Measurements from ENCODE around the gene PROCR. TPM values are rescaled to one million over a fixed set of nuclear protein-coding genes. Genes with fewer than 3 reads are reported as not detected.
"Not testable (repeated sequence)": the region's sequence is repeated elsewhere in the genome, so short reads cannot be mapped to it uniquely, and the experiment has no call there.

Gene PROCR
- total RNA-seq, 1 donor from 2014 or later = 0.84 TPM

DNA sequence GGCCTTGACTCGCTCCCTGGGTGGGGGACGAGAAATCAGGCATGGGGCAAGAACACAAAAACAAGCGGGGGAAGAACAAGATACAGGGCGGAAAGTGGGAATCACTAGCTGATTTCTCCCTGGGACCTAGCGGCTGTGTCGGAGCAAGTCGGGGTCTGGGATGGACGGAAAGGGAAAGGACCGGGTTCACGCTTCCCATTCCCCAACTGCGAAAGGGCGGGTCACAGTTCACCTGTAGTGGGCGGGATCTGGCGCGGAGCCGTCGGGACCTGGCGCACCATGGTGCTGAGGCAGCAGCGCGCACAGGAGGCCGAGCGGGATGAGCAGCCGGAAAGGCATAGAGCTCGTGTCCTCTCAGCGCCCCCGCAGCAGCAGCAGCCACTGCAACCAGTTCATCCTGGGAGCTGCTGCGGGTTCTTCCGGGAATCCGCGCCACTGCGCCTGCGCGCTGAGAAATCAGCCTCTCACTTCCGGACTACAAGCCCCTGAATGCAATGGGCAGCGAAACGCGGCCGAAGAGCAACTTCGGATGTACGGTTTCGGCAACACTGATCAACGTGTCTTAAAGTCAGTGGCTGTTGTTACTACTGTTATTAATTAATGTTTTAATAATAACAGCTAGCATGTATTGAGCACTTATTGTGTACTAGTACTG is 24.8 kb upstream of the PROCR start, which contains the start of gene EDEM2:
TSS of gene EDEM2 (minus strand) at position 417 of the 655 bp plus-strand sequence. CDS start at position 339, 78 bp downstream.
- Mint-ChIP-seq H3K4me1 (peaks cover 25% of the 10 kb centered on the region), H3K36me3 (ENCODE audit: low read depth) (peaks cover 15% of the 10 kb centered on the region), H3K27me3 (peaks cover 3% of the 10 kb centered on the region), H3K27ac (peak within 1 kb of the TSS; percentile 89), H3K9me3 (no peaks in the 10 kb centered on the region), H3K4me3 (peak within 1 kb of the TSS; percentile 91)
- DNase-seq = peak; percentile 98
- intact Hi-C loops (cut with micrococcal nuclease) = loop anchor here (1.0 to 10.0 kb wide), 5 partner anchors 54 to 322 kb away; partner anchors contain the start of genes EIF6, NCOA6, TRPC4AP and UQCC1

DNA sequence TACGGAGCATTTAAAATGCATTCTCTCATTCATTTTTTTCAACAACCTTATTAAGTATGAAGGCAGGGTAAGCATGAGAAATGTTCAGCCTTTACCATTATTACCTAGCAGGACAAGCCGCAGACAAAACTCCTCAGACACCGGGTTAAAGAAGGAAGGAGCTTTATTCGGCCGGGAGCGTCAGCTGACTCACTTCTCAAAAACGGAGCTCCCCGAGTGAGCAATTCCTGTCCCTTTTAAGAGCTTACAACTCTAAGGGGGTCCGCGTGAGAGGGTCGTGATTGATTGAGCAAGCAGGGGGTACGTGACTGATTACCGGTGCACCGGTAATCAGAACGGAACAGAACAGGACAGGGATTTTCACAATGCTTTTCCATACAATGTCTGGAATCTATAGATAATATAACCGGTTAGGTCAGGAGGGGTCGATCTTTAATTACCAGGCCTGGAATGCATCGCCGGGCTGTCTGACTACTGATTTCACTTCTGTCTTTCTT is 24.2 kb upstream of the PROCR start:
- H3K27me3 Mint-ChIP-seq, H3K9me3 Mint-ChIP-seq: not testable (repeated sequence)
- Mint-ChIP-seq H3K4me1 (peaks cover 22% of the 10 kb centered on the region), H3K4me3 (peak overlapping the region; percentile 91), H3K27ac (peak overlapping the region; percentile 89), H3K36me3 (ENCODE audit: low read depth) (peaks cover 13% of the 10 kb centered on the region)
- intact Hi-C loops (cut with micrococcal nuclease) = loop anchor here (1.0 to 10.0 kb wide), 5 partner anchors 55 to 322 kb away; partner anchors contain the start of genes EIF6, NCOA6, TRPC4AP and UQCC1
- DNase-seq = peak; percentile 72

DNA sequence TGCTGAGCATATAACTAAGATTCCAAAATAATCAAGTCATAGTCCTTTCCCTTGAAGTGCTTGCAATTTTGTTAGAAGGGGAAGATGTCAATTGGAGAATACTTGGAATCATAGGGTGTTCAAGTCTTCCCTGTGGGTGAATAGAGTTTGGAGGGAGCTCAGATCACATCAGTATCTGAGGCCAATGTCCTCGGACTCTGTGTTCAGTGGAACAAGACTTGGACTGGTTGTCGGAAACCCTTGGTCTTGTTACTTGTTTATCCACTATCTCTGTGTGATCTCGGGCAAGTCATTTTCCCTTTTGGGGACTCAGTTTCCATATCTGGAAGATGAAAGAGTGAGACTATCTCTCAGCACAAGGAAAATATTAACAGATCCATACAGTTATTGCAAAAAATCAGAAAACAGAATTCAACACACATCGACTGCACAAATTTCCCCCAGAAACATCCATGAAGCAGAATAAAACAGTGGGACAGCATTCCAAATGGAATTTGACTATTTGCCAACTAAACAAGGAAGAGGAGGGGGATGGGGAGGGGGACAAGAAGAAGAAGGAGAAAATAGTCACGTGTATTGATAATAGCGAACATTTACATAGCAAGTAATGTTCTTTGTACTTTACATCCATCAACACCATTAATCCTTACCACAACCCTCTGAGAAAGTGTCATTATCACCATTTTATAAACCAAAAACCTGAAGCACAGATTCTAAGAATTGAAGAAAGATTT is 20.9 kb upstream of the PROCR start:
- Mint-ChIP-seq H3K4me1 (peaks cover 14% of the 10 kb centered on the region), H3K27ac (no peak overlapping the region), H3K4me3 (no peak overlapping the region), H3K9me3 (no peaks in the 10 kb centered on the region), H3K27me3 (peaks cover 3% of the 10 kb centered on the region), H3K36me3 (ENCODE audit: low read depth) (peaks cover 3% of the 10 kb centered on the region)
- DNase-seq = no peak
- intact Hi-C loops (cut with micrococcal nuclease) = no loop called here

DNA sequence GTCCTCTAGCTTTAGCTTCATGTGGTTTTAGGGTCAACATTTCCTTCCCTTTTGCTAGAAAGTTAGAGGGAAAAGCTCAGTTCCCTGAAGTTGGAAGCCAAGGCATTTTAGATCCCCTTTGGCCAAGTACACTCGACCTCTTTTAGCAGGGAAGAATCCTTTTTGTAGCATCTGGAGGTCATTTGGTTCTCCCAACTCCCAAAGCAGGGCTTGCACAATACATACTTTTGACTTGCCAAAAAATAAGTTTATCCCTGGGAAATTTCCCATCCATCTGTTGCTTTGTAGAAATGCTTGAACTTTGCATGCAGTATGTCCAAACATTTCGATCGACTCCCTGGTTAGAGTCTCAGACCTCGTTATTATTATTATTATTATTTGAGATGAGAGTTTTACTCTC is 20.1 kb upstream of the PROCR start:
- intact Hi-C loops (cut with micrococcal nuclease) = no loop called here
- no peaks in the 10 kb centered on the region for H3K9me3 Mint-ChIP-seq
- H3K27ac Mint-ChIP-seq = no peak overlapping the region
- no peak overlapping the region for H3K4me3 Mint-ChIP-seq
- H3K36me3 Mint-ChIP-seq (ENCODE audit: low read depth) = peaks cover 3% of the 10 kb centered on the region
- H3K4me1 Mint-ChIP-seq = peaks cover 11% of the 10 kb centered on the region
- DNase-seq = no peak
- peaks cover 3% of the 10 kb centered on the region for H3K27me3 Mint-ChIP-seq

DNA sequence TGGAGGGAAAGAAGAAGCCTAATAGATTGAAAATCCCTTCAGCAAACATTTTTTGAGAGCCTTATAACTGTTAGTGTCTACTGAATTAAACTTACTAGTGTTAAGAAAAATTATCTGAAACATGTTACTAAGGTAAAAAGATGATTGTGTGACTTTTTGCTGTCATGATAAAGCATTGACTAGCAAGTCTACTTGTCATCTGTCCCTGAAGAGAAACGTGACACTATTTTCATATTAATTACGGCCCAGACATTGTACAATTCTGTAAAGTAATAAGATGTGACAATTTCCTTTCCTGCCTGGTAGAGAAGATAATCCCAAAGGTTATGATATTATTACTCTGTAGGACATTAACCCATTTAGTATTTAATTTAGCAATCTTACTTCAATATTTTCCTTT is 15.9 kb upstream of the PROCR start:
- no peaks in the 10 kb centered on the region for H3K9me3 Mint-ChIP-seq
- H3K36me3 Mint-ChIP-seq (ENCODE audit: low read depth) = no peaks in the 10 kb centered on the region
- no peak for DNase-seq
- intact Hi-C loops (cut with micrococcal nuclease) = no loop called here
- no peak overlapping the region for H3K27ac Mint-ChIP-seq
- H3K27me3 Mint-ChIP-seq = peaks cover 1% of the 10 kb centered on the region
- no peak overlapping the region for H3K4me3 Mint-ChIP-seq
- H3K4me1 Mint-ChIP-seq = no peaks in the 10 kb centered on the region

DNA sequence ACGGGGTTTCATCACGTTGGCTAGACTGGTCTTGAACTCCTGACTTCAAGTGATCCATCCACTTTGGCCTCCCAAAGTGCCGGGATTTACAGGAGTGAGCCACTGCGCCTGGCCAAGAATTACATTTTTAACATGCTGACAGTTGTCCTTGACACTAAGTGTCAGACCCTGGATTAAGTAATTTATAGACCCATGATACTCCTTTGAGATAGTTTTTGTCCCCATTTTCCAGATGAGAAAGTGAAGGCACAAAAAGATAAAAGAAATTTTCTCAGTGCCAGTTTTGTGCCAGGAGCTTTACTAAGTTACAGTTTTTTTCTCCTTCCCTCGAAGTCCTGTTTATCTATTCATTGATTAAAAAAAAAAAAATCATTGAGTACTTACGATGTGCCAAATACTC is 14.9 kb upstream of the PROCR start:
- Mint-ChIP-seq H3K4me1 (peaks cover 2% of the 10 kb centered on the region), H3K9me3 (no peaks in the 10 kb centered on the region), H3K27me3 (no peaks in the 10 kb centered on the region), H3K27ac (no peak overlapping the region), H3K4me3 (no peak overlapping the region), H3K36me3 (ENCODE audit: low read depth) (no peaks in the 10 kb centered on the region)
- intact Hi-C loops (cut with micrococcal nuclease) = no loop called here
- no peak for DNase-seq

DNA sequence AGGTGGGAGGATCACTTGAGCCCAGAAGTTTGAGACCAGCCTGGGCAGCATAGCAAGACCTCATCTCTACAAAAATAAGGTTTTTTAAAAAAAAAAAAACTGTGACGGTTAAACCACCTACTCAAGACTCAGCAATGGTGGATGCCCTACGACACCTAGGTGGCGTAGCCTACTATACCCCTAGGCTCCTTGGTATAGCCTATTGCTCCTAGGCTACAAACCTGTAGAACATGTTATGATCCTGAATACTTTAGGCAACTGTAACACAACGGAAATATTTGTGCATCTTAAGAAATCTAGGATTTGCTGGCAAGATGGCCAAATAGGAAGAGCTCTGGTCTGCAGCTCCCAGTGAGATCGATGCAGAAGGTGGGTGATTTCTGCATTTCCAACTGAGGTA is 11.5 kb upstream of the PROCR start:
- DNase-seq; H3K9me3 Mint-ChIP-seq; H3K36me3 Mint-ChIP-seq (ENCODE audit: low read depth); H3K4me3 Mint-ChIP-seq; H3K27me3 Mint-ChIP-seq; intact Hi-C loops (cut with micrococcal nuclease); H3K27ac Mint-ChIP-seq; H3K4me1 Mint-ChIP-seq: not testable (repeated sequence)

DNA sequence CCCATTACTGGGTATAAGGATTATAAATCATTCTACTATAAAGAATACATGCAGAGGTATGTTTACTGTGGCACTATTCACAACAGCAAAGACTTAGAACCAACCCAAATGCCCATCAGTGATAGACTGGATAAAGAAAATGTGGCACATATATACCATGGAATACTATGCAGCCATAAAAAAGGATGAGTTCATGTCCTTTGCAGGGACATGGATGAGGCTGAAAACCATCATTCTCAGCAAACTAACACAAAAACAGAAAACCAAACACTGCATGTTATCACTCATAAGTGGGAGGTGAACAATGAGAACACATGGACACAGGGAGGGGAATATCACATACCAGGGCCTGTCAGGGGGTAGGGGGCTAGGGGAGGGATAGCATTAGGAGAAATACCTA is 7.3 kb upstream of the PROCR start:
- H3K4me3 Mint-ChIP-seq; H3K4me1 Mint-ChIP-seq; H3K9me3 Mint-ChIP-seq; intact Hi-C loops (cut with micrococcal nuclease); H3K36me3 Mint-ChIP-seq (ENCODE audit: low read depth); H3K27me3 Mint-ChIP-seq; H3K27ac Mint-ChIP-seq; DNase-seq: not testable (repeated sequence)

DNA sequence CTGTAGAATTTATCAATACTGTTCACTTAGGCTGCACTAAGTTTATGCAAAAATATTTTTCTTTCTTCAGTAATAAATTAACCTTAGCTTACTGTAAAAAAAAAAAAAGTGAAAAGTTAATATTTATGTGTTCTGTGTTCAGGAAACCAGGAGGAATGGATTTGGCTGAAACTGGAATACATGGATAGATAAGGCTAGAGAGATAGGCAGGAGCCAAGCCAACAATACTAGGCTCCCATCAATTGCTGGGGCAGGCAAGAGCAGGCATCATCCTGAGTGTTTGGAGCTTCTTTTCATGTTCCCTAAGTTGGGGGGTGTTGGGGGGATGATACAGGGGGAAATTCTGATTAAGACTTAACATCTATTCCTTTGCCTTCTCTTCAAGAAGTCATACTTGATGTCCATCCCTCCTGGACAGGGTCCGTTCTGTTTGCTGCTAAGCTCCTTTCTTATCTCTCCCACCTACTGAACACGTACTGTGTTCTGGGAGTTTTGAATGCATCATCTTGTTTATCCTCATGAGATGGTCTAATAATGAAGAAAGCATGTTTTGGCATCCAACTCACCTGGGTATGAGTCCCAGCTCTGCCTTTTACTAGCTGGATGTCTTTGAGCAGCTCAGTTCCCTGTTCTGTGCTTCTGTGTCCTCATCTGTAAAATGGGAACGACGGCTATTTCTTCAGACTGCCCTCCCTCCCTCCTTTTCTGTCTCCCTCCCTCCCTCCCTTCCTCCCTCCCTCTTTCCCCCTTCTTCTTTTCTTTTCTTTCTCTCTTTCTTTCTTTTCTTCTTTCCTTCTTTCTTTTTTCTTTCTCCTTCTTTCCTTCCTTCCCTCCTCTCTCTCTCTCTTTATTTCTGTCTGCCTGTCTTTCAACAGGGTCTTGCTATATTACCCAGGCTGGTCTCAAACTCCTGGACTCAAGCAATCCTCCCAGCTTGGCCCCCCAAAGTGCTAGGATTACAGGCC is 6.4 kb upstream of the PROCR start:
- Mint-ChIP-seq H3K27me3 (peaks cover 8% of the 10 kb centered on the region), H3K4me3 (no peak overlapping the region), H3K36me3 (ENCODE audit: low read depth) (peaks cover 2% of the 10 kb centered on the region), H3K9me3 (peaks cover 4% of the 10 kb centered on the region), H3K4me1 (peaks cover 4% of the 10 kb centered on the region), H3K27ac (no peak overlapping the region)
- intact Hi-C loops (cut with micrococcal nuclease) = no loop called here
- DNase-seq = no peak

DNA sequence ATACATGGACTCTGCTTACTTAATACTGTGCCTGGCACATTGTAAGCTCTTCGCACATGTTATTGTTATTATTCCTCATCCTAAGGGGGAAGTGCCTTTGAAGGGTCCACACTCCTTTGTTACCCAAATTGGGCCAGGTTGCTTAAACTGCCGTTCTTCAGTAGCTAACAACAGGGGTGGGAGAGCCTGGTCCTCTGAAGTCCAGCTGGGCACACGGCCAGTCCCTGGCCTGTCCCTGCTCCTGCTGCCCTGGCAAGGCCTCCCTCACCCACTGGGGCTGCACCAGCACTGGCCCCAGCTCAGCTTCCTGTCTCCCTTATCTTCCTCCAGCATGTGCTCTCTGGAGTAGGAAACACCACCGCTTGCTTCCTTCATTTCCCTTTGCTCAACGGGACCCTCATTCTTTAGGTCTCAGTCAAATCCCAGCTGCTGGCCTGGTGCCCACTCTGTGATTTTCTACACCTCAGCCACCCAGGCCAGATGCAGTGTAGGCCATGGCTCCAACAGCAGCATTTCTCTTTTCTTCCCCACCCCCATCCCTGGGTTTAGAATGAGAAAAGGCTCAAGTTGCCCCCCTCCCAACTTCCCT is 5.5 kb upstream of the PROCR start:
- Mint-ChIP-seq H3K36me3 (ENCODE audit: low read depth) (peaks cover 2% of the 10 kb centered on the region), H3K4me3 (no peak overlapping the region), H3K27ac (no peak overlapping the region), H3K4me1 (peaks cover 4% of the 10 kb centered on the region), H3K9me3 (peaks cover 4% of the 10 kb centered on the region), H3K27me3 (peaks cover 8% of the 10 kb centered on the region)
- DNase-seq = no peak
- intact Hi-C loops (cut with micrococcal nuclease) = no loop called here

DNA sequence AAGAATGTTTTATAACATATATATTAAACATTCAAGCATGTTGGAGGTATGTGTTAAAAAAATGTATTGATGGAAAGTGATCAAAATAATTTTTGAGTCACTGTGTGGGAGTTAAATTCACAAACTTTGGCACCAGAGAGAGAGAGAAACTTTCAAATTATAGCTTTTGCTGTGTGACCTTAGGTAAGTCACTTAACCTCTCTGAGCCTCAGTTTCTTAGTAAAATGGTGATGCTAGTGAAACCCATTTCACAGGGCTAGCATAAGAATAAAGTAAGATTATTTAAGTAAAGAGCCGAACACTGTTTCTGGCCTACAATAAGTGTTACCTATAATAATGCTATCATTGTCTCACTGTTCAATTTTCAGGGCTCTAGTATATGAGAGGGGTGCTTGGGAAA is 4.1 kb upstream of the PROCR start:
- Mint-ChIP-seq H3K27me3 (peaks cover 6% of the 10 kb centered on the region), H3K36me3 (ENCODE audit: low read depth) (peaks cover under 1% of the 10 kb centered on the region)
- intact Hi-C loops (cut with micrococcal nuclease) = no loop called here

DNA sequence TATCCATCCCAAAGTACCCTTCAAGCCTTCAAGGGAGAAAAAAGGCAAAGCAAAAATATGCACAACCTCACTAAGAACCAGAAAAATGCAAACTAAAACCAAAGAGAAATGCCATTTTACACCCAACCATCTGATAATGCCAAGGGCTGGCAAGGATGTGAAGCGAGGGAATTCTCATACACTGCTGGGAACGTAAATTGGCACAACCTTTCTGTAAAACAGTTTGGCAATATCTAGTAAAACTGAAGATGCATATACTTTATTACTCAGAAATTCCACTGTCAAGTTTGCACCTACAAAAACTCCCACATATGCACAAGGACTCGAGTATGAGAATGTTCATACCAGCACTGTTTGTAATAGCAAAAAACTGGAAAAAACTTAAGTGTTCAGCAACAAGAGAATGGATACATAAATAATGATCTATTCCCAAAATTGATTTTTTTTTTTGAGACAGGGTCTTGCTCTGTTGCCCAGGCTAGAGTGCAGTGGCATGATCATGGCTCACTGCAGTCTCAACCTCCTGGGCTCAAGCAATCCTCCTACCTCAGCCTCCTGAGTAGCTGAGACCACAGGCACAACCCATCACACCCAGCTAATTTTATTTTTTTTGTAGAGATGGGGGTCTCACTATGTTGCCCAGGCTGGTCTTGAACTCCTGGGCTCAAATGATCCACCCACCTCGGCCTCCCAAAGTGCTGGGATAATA is 3.0 kb upstream of the PROCR start:
- H3K4me3 Mint-ChIP-seq; H3K36me3 Mint-ChIP-seq (ENCODE audit: low read depth); H3K27ac Mint-ChIP-seq; intact Hi-C loops (cut with micrococcal nuclease); H3K9me3 Mint-ChIP-seq; DNase-seq; H3K27me3 Mint-ChIP-seq: not testable (repeated sequence)
- peaks cover 13% of the 10 kb centered on the region for H3K4me1 Mint-ChIP-seq

More for the DNA sequence above, 4.1 kb upstream of the PROCR start:
- H3K4me1 Mint-ChIP-seq = peaks cover 14% of the 10 kb centered on the region
- DNase-seq = no peak
- H3K9me3 Mint-ChIP-seq = peaks cover 1% of the 10 kb centered on the region
- no peak overlapping the region for H3K4me3 Mint-ChIP-seq
- H3K27ac Mint-ChIP-seq = no peak overlapping the region

DNA sequence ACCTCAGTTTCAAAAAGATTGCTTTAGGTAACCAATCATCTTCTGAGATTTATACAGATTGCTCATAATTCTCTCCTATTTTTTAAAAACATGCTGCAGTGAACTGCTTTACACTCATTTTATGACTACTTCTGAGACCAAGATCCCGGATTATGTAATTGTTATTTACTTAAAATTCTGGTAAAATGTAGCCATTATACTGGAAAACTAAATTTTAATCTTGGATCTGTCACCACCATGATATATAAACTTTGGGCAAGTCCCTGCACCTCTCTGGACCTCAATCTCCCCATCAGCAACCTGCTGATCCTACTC is 477 bp upstream of the PROCR start:
- no peak overlapping the region for H3K27ac Mint-ChIP-seq
- H3K9me3 Mint-ChIP-seq = no peaks in the 10 kb centered on the region
- intact Hi-C loops (cut with micrococcal nuclease) = no loop called here
- peak overlapping the region; percentile 74 for H3K4me3 Mint-ChIP-seq
- DNase-seq = no peak
- H3K4me1 Mint-ChIP-seq = peaks cover 13% of the 10 kb centered on the region
- H3K36me3 Mint-ChIP-seq (ENCODE audit: low read depth) = no peaks in the 10 kb centered on the region
- H3K27me3 Mint-ChIP-seq = no peaks in the 10 kb centered on the region

All from activated CD4-positive, alpha-beta T cell treated with anti-CD3 and anti-CD28 coated beads, Interleukin-2, amount 10 ng/mL, durations not matched to agents 24 days and 14 days (primary cell).